HG03196 (cell line): ENCODE data around the gene TMEM179.

ENCODE experiments used
- ATAC-seq: cut with Tn5 transposase; IDR thresholded peaks from one replicate; pipeline ENCODE4 v1.9.1; 2021; ENCODE audit not compliant: unreplicated experiment

The TMEM179 gene

GRCh38 chr14:104600141-104600643, 4.4 kb downstream of the TMEM179 start:
- ATAC-seq = no peak

GRCh38 chr14:104599446-104599845, 5.1 kb downstream of the TMEM179 start:
- ATAC-seq = no peak

- ATAC-seq = no peak
Observed at GRCh38 chr14:104598910-104599273, 5.7 kb downstream of the TMEM179 start.

DNA sequence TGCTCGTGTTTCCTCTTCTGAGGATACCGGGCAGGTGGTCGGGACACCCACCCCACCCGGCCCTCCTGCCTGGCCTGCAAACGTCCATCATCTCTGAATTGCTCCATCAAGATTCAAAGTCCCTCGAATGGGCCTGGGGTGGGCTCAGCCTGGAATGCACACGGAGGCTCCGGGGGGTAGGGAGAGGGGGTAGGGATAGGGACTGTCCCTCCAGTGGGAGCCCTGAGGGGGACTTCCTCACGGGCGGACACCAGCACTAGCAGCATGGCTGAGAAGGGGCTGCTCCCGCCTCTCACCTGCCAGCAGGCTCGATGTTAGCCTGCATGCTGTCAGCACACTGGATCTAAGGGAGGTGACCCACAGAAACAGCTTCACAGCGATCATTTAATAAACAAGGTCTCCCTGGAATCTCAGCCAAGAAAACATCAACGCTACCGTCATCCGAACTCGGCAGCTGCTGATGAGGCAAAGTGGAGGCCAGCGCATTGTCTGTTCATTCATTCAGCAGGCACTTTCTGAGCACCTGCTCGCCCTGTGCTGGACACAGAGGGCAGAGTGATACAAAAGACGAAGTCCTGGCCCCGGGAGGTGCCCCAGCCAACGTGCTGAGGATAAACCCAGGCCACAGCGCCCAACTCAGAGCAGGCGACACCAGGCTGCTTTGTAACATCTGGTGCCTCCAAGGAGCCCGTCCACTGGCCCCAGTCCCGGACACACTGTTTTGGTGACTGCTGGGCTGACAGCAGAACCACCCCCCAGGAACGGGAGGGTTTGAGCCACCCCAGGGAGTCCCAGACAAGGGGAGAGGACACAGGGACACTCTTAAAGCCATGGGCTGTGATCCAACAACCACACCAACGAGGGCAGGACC, 6.3 kb downstream of the TMEM179 start:
- ATAC-seq = no peak

GRCh38 chr14:104597576-104597975, 7.0 kb downstream of the TMEM179 start:
- no peak for ATAC-seq

DNA sequence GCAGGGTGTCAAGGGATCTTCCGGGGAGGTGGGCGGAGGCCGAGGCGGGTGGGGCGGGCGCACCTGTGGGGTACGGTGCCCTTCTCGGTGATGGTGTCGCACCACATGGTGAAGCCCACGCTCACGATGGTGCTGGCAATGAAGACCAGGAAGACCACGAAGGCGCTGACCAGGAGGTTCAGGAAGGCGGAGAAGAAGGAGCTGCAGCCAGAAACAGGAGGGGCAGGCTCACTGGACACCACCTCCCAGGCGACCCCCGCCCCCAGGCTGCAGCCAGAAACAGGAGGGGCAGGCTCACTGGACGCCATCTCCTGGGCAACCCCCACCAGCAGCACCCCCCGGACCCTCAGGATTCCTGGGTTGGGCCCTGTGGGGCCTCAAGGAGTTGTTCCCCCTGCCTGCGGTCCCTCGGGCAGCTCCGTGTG, 7.6 kb downstream of the TMEM179 start:
- ATAC-seq = no peak

- ATAC-seq = no peak
Observed at GRCh38 chr14:104596451-104596918, 8.1 kb downstream of the TMEM179 start.

DNA sequence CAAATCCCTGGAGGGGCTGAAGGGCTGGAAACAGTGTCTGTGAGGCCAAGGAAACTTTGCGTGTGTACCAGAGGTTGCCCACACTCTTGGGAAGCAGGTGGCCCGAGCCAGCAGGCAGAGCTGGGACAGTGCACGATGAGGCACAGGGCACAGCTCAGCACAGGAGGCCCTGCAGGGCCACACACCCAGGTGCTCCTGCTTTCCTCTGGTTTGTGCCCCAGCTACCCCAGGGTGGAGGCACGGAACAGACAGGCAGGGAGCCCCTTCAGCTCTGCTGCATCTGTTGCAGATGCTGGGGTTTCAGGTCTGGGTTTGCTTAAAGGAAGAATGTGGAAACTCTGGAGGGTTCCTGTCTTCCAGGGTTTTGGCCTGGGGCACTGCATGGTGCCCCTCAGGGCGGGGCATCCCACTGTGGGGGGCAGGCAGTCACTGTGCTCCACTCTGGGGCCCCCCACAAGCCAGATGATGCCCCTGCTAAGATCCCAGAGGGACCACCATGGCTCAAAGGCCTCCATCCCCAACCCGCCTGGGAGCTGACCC, 8.6 kb downstream of the TMEM179 start:
- ATAC-seq = no peak

DNA sequence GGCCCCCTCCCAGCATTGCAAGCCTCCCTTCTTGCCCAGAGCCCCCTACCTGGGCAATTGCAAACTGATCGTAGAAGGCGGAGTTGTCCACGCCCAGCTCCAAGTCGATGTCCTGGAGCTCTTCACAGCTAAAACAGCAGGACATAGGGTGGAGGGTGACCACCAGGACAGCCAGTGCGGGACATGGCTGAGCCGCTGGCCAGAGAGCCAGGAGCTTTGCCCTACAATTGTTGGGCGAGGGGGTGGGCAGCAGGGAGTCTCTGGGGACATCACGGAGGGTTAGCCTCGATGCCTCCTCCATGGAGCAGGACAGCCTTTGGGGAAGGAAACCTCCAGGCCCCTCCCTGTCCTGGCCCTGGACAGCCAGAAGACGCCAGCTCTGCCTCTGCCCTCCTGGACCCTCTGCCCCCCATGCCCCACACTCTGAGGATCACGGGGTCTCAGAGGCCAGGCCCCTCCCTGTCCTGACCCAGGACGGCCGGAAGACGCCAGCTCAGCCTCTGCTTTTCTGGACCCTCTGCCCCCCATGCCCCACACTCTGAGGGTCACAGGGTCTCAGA, 9.4 kb downstream of the TMEM179 start:
- ATAC-seq = no peak

DNA sequence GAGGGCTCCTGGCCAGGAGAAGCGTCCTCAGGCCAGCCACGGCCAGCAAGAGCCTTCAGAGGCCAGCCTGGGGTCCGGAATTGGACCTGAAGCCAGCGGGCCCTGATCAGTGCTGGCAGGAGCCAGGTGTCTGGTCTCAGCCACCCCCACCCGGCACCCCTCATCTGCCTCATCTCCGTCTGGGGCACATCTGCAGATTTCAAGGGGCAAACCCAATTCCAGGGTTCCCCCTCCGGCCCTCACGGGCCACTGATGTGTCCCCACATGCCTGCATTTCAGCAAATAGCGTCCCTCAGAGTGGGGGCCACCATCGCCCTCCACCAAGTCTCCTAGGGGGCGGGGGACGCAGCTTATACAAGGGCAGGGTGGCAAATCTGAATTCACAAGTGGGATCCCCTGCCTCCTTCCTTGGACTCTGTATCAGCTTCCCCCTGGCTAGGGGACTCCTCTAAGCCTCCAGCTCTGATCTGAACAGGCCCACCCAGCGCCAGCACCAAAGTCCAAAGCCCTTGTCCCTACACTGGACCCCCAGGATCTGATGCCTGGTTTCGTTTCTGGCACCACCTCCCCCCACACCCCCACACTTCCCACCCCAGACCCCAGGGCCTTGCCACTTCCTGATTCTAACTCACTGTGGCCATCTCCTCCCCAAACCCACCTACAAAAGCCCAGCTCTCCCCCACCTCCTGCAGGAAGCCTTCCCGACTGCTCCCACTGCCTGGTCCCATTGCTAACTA, 10.1 kb downstream of the TMEM179 start:
- no peak for ATAC-seq

DNA sequence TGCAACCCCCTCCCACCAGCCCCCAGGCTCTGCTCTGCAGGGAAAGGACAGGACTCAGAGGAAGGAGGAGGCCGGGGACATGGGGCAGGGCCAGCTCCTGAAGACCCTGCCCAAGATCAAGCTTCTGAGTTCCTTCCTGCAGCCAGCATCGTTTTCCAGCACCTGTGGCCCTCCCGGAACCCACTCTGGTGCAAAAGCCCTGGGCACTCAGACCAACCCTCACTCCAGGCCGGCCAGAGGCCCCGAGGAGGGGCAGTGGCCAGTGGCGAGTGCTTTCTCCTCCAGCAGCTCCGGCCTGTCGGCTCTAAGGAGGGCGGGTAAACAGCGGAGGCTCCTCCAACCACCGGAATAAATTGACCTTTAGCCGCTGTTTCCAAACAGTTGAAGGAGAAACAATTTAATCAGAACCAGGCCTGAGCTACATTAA, 10.8 kb downstream of the TMEM179 start:
- ATAC-seq = no peak

DNA sequence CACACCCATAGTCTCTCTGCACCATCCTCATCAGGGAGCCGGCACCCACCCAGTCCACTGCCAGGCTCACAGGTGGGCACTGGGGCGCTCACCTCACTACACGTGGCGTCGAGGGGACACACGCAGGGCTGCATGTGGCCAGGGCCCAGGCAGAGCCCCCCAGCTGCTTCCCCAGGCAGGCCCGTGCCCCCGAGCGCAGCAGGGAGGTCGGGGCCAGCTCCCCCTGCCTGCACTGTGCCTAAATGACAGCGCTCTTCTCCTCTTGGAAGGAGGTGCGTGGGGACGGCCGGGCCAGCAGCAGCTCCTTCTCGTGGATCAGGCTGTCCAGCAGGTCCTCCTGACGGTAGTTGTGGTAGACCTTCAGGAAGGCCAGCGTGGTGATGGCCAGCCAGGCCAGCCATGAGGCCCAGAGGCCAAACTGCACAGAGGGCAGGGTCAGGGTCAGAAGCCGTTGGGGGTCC, 11.3 kb downstream of the TMEM179 start:
- ATAC-seq = no peak

GRCh38 chr14:104592785-104593184, 11.8 kb downstream of the TMEM179 start:
- ATAC-seq = no peak

- ATAC-seq = no peak
Observed at GRCh38 chr14:104592292-104592672, 12.3 kb downstream of the TMEM179 start.

DNA sequence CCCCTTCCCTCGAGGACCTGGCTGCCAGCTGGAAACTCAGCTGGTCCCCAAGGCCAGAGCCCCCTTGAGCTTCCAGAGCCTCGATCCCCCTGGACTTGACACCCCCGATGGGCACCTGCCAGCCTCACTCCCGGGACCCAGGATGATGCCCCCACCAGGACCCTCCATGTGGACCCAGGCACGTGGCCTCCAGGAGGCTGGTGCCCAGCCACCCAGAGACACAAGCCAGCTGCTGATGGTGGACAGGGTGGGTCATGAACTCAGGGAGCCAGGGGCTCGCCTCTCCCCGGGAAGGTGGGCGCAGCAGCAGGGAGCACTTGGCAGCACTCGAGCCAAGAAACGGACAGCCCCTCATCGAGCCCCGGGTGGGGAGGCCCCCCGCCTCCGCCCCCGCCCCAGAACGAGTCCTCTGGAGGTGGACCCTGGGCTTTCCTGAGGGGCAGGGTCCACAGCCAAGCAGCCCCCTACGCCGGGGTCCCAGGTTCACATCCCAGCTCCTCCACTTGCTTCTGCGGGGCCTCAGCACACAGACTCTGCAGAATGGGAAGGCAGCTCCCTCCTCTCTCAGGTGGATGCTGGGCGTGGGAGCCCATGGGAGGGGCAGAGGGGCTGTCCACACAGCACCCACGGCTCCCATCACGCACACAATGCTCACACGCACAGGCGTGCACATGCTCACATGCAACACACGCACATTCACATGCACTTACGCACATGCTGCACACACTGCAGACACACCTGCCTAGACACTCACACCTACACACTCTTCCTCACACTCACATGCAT, 12.9 kb downstream of the TMEM179 start:
- no peak for ATAC-seq

GRCh38 chr14:104591031-104591430, 13.5 kb downstream of the TMEM179 start:
- no peak for ATAC-seq

DNA sequence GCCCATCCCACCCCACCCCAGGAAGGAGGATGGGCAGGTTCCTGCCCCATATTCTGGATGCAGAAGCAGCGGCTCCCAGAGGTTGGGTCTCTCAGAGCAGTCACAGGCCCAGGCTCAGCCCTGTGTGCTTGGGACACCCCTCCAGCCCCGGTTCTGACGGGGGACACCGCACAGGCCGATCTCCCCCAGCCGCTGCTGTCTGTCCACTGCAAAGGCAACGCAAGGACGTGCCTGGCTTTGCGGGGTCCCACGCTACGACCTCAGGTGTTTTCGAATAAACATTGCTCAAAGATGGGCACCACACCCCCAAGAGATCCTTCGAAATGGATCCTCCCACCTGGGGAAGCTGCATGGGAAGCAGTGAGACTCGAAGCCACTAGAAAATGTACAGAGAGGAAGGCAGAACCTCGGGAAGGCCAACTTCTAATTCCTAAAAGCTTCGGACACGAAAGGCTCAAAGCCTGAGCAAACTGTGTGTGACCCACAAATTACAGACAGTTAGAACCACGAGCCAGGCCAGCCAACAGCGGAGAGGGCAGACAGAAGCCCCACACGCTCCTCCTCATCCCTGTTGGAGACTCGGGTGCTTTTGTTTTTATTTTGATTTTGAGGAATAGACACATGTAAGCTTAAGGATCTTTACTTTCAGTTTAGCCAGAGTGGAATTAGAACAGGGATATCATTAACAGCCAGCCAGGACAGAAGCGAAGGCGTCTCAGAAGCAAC, 14.2 kb downstream of the TMEM179 start:
- no peak for ATAC-seq

- no peak for ATAC-seq
Observed at GRCh38 chr14:104589338-104590195, 15.0 kb downstream of the TMEM179 start.
